ENCODE measurements around the gene LRRC26.

DNA sequence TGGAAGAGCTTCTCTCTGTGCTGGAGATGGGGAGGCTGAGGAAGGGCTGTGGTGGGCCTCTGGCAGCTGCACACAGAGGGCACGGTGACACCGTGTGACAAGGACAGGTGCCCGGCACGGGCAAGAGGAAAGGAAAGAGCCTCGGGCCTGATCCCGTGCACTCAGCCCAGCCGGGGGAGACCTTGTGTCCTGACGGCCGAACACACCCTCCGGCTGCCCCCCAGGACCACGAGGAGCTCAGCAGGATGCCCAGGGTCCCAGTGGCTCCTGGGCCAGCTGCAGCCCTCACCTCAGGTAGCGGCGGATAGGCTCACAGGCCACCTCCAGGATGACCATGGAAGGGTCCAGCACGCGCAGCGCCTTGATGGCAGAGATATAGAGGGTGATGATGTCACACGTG lies 13.0 kb upstream of the LRRC26 start:
- TF ChIP-seq POLR2AphosphoS5 (IDR thresholded peaks at IDR 0.05; ENCODE audit: borderline replicate concordance, low read depth, low read length) (no peak), EZH2 (IDR thresholded peaks at IDR 0.05) (no peak)

Data from SK-N-MC (cell line).